GM12892 (cell line): ENCODE measurements around the gene NDUFA13.

Experiments used
- POLR2A ChIP-seq: IDR thresholded peaks from 2 replicates; pipeline ENCODE4 v1.6.1; 2011; ENCODE audit warnings: low read depth, low read length, control low read depth
- POLR2AphosphoS5 ChIP-seq: IDR thresholded peaks from 2 replicates; pipeline ENCODE4 v1.6.1; 2011; ENCODE audit warnings: low read depth, low read length, control low read depth
- TAF1 ChIP-seq: IDR thresholded peaks from 2 replicates; pipeline ENCODE4 v1.6.1; 2011; ENCODE audit warnings: low read depth, mild to moderate bottlenecking, control low read depth, low read length, borderline replicate concordance

DNA sequence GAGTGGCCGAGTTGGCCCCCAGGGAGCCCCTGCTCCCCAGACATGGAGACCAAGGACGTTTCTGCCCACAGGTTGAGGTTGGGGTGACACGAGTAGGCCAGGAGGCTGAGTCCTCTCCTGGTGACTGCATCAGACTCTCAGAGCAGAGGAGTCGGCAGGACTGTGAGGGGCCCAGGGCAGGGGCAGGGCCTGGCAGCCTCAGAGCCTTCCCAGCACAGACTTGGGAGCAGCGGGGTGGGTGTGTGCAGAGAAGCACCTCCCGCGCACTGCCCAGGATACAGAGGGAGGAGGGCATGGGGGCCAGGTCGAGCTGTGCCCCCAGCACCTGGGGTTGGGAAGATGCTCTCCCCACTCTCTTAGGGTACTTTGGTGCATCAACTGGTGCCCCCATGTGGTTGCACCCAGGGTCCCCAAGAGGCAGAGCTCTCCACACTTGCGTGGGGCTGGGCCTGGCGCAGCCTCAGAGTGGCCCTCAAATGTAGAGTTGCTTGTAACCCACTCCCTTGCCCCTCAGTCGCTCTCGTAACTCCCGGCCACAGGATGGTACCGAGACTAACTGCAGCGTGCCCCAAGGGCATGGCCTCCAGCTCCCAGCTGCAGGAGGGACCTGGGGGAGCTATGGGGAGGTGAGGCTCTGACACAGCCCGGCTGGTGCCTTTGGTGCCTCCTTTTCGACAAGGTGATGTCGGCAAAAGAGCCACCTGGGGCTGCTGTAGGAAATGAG lies 16.6 kb upstream of the NDUFA13 start:
- TF ChIP-seq POLR2AphosphoS5 (no peak), POLR2A (no peak), TAF1 (no peak)
